NK-92 (cell line): ENCODE results near the gene ADGRG3.

Experiments used
- DNase-seq: peaks from one replicate; lab custom pipeline; 2025; ENCODE audit not compliant: unreplicated experiment; lab: John Stamatoyannopoulos, UW

ADGRG3 gene, protein sequence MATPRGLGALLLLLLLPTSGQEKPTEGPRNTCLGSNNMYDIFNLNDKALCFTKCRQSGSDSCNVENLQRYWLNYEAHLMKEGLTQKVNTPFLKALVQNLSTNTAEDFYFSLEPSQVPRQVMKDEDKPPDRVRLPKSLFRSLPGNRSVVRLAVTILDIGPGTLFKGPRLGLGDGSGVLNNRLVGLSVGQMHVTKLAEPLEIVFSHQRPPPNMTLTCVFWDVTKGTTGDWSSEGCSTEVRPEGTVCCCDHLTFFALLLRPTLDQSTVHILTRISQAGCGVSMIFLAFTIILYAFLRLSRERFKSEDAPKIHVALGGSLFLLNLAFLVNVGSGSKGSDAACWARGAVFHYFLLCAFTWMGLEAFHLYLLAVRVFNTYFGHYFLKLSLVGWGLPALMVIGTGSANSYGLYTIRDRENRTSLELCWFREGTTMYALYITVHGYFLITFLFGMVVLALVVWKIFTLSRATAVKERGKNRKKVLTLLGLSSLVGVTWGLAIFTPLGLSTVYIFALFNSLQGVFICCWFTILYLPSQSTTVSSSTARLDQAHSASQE

DNA sequence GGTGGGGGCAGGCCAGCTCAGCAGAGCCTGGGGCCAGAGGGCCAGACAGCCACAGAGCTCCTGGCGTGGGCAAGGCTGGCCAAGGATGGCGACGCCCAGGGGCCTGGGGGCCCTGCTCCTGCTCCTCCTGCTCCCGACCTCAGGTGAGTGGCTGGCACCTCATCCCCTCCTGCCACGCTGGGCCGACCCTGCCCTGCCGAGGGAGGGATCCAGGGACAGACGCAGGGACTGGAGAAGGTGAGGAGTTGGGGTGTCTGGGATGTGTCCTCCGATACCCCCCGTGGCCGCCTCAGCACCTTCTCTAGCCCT is at the start of gene ADGRG3:
Gene ADGRG3 (plus strand): TSS at position 44 of the 309 bp plus-strand sequence. CDS start 42 bp downstream, at position 86.
- no peak for DNase-seq

DNA sequence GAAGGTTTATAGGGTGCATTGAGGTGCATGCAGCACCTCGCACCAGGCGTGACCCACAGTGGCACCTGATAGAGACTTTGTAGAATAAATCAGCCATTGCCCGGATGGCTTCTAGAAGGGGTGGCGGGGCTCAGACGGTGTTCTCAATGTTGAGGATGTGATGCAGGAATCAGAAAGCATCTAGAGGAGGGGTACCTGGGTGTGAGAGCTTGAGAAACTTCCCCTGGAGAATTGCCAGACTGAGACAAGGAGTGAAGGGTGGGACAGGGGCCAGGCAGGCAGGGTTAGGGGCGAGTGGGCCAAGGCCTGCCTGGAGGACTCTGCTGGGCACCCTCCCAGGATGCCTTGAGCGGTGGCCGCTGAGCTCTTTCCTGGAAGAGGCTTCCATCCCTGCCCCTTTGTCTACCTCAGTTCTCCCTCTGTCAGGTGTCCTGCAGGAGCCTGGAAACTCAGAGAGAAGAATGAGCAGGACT is 48.9 kb upstream of the ADGRG3 start:
- DNase-seq: no peak

DNA sequence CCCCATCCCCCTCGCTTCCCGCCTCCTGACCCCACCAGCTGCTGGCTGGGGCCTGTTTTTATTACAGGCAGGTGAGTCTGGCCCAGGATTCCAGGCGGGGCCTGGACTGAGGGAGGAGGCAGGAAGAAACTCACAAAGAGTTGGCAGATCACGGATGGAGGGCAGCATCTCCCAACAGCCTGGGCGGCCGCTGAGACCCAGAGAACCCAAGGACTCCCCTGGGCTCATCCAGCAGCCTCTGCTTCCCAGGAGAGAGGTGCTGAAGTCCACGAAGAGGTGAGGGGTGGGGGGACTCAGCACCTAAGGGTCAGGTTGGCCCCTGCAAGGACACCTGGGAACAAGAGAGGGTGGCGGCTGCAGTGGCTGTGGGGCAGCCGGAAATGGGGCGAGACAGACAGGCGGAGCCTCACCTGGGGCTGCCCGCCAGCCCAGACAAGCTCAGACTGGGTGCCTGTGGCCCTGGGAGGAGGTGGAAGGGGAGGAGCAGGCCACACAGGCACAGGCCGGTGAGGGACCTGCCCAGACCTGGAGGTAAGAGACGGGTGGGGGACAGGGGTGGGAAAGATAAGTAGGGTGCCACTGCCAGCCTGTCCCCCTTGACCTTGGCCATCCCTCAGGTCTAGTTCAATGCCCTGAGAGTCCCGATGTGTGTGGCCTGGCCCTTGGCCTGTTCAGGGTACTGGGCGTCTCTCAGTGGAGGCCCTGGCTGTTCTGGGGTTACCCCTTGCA is 48.3 kb upstream of the ADGRG3 start:
- DNase-seq: no peak

DNA sequence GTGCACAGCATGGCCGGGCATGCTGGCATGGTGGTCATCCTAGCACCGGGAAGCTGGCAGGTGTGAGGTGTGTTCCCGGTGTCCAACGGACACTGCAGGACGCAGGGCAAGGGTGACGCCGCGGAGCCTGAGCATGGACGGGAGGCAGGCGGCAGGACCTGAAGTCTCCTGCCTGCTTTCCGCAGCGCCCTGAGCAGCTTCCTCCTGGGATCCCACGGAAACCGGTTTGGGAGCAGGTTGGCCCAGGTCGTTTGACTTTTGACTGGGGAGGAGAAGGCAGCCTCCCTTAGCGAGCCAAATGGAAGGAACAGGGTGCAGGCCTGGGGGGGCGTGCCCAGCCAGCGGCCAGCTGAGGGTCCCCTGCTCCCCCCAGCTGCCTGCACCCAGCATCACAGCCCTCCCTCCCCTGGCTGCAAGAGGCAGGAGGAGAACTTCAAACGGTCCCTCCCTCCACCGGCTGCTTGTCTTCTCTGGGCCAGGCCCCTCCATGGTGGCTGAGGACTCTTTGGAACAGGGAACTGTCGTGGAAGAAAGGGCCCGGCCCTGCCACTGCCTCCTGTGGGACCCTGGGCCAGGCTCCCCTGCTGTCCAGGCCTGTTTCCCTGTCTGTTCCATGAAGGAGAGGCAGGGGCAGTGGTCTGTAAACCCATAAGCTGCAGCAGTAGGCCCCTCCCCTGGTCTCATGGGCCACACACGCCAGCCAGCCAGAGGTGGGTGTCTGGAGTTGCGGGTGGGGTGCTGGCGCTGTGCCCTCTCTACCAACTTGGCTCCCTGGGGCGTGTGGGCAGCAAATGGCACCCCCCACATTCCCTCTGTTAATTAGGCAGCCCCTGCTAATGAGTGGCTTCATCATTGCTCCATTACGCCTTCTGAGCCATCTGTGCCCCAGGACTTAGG is 47.5 kb upstream of the ADGRG3 start:
- DNase-seq: no peak

DNA sequence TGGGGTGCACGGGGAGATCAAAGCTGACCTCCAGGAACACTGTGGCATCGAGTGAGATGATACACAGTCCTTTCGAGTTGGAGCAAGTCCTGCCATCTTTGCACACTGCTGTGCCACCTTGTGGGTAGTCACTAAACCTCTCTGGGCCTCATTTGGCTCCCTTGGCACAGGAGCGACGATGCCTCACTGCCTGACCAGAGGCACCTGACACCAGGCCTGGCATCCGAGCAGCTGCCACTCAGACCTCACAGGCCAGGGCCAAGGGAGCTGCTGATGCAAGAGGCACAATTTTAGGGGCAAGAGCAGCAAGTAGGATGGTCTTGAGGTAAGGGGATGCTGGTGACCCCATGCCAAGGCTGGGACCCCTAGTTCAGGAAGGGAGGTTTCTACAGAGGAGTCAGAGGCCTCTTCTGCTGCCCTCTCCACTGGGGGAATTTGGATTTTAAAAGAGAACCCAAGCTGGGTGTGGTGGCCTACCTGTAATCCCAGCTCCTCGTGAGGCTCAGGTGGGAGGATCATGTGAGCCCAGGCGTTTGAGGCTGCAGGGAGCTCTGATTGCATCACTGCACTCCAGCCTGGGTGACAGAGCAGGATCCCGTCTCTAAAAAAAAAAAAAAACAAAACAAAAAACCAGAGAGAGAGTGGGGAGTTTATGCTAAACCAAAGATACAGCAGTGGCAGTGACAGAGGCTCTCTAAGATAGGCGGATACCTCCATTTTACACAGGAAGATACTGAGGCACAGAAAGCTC is 46.4 kb upstream of the ADGRG3 start:
- DNase-seq: no peak

DNA sequence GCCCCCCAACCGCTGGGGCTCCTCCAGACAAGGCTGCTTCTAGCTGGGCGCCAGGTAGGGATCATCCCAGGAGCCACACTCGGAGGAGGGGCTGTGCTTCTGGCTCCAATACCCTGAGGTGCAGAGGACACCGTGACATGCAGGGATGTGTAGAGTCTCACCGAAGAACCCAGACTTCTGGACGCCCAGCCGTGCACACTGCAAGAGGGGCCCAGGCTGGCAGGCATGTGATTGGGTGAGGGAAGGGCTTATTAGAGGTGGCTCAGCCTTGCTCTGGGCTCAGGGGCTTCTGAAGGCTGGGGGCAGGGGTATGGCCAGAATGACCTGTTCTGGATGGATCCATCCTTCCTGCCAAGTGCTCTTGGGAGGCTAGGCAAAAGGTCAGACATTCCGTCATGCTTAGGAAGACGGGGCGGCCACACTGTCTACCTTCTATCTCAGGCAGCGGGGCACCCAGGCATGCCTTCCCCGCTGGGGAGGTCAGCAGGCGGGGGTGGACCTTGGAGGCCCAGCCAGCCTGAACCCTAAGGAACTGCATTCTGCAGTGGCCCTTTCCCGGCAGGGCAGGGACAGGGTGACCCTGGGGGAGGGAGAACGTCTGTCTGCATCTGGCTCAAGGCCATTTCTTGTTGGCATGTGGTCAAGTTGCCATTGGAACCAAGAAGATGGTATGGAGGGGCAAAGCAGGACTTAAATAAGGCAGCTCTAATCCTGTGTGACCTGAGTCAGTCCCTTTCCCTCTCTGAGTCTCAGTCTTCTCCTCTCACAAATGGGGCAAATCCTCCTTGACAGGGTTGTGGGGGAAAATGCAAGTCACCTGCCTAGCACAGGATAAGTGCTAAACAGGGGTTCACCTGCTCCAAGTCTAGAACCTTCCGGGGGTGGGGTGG is 45.5 kb upstream of the ADGRG3 start:
- DNase-seq: no peak

DNA sequence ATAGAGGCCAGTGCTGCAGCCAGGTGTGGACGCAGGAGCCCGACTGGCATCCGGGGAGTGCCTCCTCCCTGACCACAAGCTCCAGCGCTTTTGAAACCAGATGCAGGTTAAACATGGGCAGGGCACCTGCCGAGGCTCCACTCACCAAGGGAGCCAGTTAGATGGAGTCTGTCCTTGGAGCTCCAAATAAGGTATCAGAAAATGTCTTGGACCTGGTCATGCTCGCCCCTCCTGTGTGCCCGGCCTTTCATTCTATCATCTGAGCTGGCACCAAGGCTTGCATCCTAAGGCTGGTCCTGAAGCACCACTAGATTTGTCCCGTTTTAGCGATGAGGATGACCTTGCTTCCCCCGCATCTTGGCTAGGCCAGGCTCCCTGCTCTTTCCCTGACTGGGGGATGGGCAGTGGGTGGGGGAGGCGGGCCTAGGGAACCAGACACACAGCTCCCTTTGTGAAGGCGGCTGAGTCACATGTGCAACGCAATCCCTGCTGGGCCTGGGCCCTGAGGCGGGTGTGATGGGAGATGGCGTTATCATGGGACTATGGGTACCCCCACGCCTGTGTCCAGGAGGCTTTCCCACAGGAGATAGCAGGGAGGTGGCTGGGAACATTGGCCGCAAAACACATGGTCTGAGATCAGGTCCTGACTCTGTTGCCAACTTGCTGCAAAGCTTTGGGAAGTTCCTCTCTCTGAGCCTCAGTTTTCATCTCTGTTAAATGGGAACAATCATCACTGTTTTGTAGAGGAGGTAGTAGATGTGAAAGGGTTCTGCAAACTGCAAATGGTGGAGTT is 44.7 kb upstream of the ADGRG3 start:
- DNase-seq: no peak

DNA sequence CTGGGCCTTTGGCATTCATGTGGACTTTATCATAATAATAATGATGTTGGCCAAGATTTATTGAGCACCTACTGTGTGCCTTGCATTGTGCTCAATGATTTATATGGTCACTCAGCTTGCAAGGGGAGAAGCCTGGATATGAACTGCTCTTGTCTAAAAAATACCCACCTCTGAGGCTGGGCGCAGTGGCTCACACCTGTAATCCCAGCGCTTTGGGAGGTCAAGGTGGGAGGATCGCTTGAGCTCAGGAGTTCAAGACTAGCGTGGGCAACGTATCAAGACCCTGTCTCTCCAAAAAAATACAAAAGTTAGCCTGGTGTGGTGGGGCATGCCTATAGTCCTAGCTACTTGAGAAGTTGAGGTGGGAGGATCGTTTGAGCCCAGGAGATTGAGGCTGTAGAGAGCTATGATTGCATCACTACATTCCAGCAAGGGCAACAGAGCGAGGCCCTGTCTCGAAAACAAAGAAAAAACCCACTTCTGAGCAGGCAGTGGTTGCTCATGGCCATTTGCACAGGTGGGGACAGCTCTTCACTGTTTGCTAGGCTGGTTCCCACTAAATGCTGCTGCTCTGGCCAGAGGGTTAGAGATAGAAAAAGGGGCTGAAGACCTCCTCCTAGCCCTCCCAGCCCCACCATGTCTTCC is 43.9 kb upstream of the ADGRG3 start:
- DNase-seq: no peak

DNA sequence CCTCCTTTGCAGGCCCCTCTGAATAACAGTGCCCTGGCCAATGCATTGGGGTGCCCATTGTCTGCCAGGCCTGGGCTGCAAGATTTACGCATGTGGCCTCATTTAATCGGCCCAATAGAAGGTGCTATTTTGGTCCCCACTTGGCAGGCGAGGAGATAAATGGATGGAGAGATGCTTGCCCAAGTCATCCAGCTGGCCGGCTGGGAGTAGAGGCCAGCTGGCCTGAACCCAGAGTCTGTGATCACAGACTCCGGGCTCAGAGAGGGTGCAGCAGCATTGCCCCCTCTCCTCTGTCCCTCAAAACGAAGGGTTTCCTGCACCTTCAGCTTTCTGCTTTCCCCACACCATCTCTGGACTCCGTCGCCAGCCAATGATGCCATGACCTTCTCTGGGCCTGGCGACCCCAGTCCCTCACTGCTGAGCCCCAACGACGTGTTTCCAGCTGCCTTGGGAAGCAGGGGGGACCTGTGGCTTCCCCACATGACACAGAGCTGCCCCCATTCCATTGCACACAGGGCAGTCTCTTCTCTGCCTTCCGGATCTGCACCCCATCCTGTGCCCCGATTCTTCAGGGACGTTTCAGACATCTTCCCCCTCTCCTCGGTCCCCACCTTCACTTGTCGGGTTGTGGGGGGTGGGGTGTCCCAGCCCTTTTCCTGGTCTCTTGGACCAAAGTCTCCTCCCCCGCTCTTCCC is 43.2 kb upstream of the ADGRG3 start:
- DNase-seq: no peak

DNA sequence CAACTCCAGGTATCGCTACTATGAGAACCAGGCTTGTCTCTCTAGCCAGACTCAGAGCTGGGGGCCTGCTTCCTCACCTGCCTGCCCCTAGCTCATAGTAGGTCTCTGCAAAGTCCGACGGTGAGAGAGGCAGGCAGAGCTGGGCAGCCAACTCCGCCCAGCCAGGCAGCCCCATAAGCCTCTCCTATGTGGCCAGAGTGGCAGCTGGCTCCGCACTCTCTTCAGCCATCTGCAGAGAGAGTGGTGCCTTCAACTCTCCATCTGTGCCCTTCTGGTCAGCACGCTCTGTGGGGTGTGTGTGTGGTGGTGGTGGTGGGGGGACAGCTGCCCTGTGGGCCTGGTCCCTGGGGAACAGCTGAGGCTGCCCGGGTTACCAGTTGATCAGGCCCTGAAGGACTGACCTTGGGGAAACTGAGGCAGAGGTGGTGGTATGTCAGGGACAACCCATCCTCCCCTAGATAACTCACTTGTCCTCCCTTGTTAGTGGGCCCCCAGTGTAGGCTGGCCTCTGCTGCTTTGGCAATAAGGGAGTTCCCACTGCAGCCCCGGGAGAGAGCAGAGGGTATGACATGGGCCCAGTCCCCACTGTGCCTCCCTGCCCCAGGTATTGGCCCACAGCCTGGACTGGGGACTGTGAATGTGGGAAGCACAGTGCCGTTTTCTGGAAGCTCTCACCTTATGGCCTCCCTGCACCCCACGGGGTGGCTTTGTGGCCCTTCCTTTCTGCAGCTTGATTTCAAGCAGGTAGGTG is 41.5 kb upstream of the ADGRG3 start:
- no peak for DNase-seq

DNA sequence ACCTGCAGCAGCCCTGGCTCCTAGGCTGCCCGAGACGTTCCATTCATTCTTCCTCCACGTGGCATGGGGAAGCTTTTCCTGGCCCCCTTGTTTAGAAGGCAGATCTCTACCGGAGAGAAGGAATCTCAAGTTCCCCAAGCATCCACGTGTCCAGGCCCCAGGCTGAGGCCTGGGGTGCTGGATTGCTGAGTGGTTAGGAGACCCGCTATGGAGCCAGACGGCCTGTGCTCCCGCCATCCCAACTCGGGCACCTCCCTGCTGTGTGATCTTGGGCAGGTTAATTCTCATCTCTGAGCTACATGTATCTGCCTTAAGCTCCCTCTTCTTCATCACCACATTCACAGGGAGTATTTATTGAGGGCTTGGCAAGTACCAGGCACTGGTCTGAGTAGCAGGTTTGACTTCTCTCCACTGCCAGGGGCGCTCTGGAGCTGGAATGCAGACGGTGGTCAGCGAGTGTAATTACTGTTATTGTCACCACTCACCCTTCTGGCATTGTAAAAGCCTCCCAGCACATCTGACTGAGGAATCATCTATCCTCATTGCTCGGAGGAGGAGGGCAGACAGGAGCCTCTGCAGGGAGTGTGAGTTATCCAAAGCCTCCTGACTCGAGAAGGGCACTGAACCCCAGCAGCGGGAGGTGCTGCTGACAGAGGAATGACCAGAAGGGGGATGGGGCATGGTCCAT is 40.8 kb upstream of the ADGRG3 start:
- DNase-seq: no peak

DNA sequence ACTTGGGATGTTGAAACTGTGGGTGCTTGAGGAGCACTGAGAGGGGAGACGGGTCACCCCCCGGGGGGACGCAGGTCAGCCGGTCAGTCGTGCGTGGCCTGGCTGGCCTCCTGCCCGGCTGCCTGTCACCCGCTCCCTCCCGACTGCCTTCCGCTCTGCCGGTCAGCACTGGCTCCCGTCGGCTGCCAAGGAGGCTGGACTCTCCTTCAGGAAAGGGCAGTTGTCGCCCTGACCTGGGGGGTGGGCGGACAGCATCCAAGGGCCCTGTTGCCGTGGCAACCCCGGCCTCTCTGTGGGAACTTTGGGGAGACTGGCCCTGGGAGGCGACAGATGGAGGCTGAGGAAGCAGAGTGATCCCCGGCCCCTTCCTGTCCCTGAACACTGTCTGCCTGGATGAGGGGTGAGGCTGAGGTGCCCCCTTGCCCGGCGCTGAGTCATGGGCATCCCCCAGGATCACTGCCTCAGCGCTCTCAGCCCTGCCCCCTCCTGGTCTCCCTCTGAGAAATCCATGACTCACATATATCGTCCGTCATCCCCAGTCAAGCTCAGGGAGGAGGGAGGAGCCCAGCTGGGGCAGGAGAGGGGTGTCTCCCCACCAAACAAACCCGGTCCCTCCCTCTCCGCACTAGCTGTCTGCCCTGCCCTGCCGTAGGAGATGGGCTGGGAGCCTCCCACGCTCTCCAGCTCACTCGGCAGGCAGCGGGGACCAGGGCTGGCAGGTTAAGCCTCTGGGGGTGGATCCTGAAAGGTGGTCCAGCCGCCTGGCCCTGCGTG is 39.9 kb upstream of the ADGRG3 start, which contains the start of gene ADGRG1:
Gene ADGRG1 (plus strand): TSS at position 623 of the 774 bp plus-strand sequence. CDS start 21,658 bp downstream, outside the sequence.
- DNase-seq: no peak

DNA sequence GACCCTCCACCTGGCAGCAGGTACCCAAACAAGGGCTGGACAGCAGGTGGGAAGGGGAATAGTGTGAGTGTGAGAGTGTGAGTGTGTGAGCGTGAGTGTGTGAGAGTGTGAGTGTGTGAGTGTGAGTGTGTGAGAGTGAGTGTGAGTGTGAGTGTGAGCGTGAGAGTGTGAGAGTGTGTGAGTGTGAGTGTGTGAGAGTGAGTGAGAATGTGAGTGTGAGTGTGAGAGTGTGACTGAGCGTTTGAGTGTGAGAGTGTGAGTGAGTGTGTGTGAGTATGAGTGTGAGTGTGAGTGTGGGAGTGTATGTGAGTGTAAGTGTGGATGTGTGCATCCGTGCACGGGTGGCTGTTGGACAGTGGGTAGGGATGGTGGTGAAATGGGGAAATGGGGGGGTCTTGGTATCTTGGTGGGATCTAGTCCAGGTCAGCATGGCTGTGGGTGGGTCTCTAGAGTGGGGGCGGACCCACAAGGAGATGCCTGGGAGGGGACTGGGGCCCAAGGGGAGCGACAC is 39.3 kb upstream of the ADGRG3 start:
- no peak for DNase-seq

DNA sequence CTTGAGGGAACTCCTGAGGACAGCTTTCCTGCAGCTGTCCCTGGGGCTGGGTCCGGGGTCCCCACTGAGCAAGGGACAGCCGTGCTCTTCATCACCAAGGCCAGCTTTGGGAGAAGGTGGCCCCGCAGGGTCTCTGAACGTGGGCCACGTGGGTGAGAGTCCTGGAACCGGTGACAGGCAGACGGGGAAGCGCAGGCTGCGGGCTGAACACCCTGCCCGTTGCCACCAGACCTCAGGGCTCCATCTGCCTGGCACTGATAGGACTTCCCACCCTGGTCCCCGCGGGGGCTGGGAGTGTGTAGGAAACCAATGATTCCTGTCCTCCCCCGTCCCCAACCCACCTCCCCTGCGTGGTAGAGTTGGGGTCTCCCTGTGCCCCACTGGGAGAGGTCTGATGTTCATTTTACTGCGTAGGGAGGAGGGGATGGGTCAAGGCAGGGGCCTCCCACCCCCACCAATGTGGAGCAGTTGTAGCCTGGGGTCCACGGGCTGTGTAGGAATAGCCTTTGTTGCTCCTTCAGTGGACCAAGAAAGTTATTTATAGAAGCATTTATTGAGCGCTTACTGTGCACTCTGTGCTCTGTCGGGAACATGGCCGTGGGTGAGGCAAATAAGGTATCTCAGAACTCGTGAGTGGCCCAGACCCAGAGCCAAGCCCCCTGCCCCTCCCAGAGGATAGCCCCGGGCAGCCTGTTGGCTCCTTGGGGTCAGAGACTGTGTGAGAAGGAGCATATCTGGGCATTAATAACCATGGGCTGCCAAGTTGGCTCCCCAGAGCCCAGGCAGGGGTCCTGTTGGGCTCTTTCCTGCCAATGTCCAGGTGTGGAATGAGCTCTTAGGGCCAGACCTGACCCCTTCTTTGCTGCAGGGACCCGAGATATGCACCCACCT is 38.3 kb upstream of the ADGRG3 start:
- no peak for DNase-seq
